B cell (primary cell): ENCODE data around the gene NT5E.

Source experiments
- CTCF ChIP-seq: fragments of 200-600 bp; IDR thresholded peaks from one replicate; pipeline ENCODE4 v1.8.0; 2022; ENCODE audit warnings: antibody characterized with exemption, mild to moderate bottlenecking
- EZH2 ChIP-seq: IDR thresholded peaks from 2 replicates; pipeline ENCODE4 v1.6.1; 2012; ENCODE audit warnings: borderline replicate concordance, low read depth, mild to moderate bottlenecking, moderate library complexity, low read length; ENCODE audit not compliant: insufficient read depth, poor library complexity, severe bottlenecking

- TF ChIP-seq CTCF: peak; percentile 92
- TF ChIP-seq EZH2: no peak
These were observed 87.2 kb downstream of the NT5E start for GRCh38 chr6:85537055-85537494.
